Stimulated activated CD8-positive, alpha-beta memory T cell treated with anti-CD3 and anti-CD28 coated beads, Interleukin-15, amount 100 ng/mL, for 24 hours (primary cell): ENCODE measurements around the gene MALAT1.
A peak's percentile ranks its signal among the peaks of the same experiment; 100 is the strongest.
"Not testable (repeated sequence)": the region's sequence is repeated elsewhere in the genome, so short reads cannot be mapped to it uniquely, and the experiment has no call there.

Experiments
- DNase-seq: peaks from one replicate; pipeline ENCODE4 v3.0.0-alpha.2; 2020; ENCODE audit warnings: low read depth

MALAT1 gene

GRCh38 chr11:65498977-65499712, at the start of gene MALAT1:
Gene MALAT1 (plus strand): TSS chr11:65499045.
- DNase-seq: peak; percentile 92

- DNase-seq: not testable (repeated sequence)
Observed at GRCh38 chr11:65451301-65451700, 47.5 kb upstream of the MALAT1 start.

DNA sequence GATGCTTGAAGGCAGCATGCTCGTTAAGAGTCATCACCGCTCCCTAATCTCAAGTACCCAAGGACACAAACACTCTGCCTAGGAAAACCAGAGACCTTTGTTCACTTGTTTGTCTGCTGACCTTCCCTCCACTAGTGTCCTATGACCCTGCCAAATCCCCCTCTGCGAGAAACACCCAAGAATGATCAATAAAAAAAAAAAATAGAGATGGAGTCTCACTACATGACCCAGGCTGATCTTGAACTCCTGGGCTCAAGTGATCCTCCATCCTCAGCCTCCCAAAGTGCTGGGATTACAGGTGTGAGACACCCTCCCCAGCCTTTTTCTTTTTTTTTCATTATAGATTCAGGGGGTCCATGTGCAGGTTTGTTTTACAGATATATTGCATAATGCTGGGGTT, 46.6 kb upstream of the MALAT1 start:
- not testable (repeated sequence) for DNase-seq

- DNase-seq: no peak
Observed at GRCh38 chr11:65452806-65453490, 45.9 kb upstream of the MALAT1 start.

DNA sequence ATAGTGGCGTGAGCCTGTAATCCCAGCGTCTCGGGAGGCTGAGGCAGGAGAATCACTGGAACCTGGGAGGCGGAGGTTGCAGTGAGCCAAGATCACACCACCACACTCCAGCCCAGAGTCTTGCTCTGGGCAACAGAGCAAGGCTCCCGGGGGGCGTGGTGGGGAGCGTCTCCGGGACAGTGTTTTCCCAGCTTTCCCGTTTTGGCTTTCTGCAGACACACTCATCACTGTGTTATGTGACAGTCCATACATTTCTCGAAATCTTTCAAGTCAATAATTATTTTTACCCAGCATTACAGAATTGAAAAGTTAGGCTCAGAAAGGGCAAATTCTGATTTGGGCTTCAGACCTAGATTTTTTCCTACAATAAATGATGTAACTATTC, 44.5 kb upstream of the MALAT1 start:
- DNase-seq: no peak

DNA sequence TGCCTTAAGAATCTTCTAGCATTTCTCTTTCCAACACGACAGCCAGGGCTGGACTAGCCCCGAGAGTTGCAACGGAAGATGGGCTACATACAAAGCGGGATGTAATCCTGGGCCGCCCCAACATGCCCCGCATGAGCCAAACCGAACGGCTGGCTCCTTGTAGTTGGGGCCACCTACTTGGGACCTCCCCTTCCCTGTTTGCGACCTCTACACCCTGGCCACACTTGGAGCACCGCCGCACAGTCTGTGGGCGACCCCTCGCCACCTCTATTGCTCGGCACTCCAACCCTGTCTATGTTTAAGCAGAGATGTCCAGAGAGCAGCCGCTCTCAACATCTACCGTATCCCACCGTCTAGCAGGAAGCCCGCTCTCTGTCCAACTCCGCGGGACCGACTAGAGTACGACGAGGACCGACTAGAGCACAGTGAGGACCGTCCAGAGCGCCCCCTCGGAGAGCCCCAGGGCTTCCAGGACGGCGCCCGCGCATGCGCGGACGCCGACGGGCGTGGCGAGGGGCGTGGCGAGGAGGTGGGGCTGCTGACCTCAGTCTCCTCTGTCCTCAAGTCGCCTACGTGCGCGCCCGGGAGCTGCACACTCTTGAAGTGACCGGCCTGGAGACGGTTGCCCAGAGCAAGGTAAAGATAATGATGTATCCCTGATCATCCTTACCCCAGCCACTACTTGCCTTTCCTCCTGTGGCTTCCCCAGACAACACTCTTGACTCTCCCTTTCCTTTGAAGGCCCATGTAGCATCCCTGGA, 44.0 kb upstream of the MALAT1 start:
- DNase-seq: peak; percentile 74

DNA sequence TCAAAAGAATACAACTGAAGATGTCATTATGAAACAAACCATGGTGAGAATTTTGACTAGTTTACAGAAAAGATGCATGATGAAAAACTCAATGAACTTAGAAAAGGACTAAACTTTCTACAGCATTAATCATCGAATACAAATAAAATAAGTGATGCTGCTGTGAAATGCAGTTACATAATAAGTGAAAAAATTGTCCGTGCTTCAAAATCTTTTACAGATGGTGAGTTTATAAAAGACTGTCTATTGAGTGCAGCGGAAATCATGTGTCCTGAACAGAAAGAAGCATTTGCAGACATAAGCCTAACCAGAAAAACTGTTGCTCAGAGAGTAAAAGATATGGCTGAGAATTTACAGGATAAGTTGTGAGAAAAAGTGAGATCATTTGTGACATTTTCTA, 42.4 kb upstream of the MALAT1 start:
- no peak for DNase-seq

GRCh38 chr11:65459552-65459951, 39.3 kb upstream of the MALAT1 start:
- no peak for DNase-seq

GRCh38 chr11:65465471-65465870, 33.4 kb upstream of the MALAT1 start:
- DNase-seq: not testable (repeated sequence)

- not testable (repeated sequence) for DNase-seq
Observed at GRCh38 chr11:65467306-65467705, 31.5 kb upstream of the MALAT1 start.

- DNase-seq: no peak
Observed at GRCh38 chr11:65468874-65469333, 29.9 kb upstream of the MALAT1 start.

- no peak for DNase-seq
Observed at GRCh38 chr11:65470433-65471049, 28.3 kb upstream of the MALAT1 start.

GRCh38 chr11:65471447-65471891, 27.4 kb upstream of the MALAT1 start:
- no peak for DNase-seq

- DNase-seq: not testable (repeated sequence)
Observed at GRCh38 chr11:65472588-65473277, 26.1 kb upstream of the MALAT1 start.

DNA sequence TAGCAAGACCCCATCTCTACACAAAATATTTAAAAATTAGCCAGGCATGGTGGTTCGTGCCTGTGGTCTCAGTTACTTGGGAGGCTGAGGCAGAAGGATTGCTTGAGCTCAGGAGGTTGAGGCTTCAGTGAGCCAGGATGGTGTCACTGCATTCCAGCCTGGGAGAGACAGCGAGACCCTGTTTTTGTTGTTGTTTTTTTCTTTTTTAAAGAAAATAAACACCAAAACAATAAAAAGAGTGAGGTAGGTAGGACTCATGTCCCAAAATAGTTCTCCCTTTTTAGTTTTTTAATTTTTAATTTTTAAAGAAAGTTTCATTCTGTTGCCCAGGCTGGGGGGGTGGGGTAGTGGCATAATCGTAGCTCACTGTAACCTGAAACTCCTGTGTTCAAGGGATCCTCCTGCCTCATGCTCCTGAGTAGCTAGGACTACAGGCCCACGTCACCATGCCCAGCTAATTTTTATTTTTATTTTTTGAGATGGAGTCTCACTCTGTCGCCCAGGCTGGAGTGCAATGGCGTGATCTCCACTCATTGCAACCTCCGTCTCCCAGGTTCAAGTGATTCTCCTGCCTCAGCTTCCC, 25.5 kb upstream of the MALAT1 start:
- DNase-seq: no peak

DNA sequence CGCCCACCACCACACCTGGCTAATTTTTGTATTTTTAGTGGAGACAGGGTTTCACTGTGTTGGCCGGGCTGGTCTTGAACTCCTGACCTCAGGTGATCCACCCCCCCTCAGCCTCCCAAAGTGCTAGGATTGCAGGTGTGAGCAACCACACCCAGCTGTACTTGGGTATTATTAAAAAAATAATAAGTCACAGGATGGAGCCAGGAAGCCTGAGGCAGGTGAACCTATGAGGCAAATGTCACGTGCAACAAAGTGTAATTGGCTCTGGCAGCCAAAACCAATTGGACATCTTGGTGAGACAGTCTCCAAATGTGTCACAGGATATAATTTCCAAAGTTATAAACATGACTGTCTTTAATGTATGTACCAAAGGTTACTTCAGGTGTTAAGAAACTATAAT, 24.0 kb upstream of the MALAT1 start:
- DNase-seq: no peak

GRCh38 chr11:65476632-65477148, 22.2 kb upstream of the MALAT1 start:
- no peak for DNase-seq

GRCh38 chr11:65477149-65477965, 21.5 kb upstream of the MALAT1 start:
- DNase-seq: peak; percentile 79

DNA sequence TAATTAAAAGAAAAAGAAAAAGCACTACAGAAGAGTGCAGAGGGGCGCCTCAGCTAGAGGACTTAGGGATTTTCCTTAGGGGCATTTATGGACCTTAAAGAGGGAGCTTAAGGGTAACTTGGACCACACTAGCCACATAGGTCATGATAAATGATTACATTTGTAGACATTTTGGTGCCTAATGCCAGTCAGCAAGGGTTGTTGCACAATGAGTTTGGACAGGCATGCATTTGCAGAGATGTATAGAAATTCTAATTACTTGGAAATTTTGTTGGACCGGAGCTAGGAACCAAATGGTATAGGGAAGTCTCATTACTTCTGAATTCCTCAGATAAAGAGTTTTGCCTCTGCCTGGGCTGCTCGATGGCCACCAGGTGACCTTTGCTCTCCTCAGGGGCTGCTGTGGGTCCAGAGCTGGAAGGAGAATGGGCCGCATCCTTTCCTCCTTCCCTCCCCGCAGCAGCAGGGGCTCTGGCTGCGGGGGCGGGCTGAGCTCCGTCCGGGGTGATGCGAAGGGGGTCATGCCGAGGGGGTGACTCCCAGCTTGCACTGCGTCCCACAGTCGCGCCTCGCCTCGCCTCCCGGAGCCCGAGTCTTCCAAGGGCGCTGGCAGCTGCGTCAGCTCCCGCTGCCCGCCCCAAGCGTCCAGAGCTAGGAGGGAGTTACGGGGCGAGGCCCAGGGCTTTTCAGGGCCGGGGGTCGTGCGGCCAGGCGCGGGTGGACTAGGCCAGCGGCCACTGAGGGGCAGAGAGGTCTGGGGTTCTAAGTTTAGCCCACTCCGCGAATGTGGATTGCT, 20.3 kb upstream of the MALAT1 start:
- DNase-seq: no peak
